Measurements from ENCODE around the gene ADCYAP1R1. TPM values are rescaled to one million over a fixed set of nuclear protein-coding genes. Genes with fewer than 3 reads are reported as not detected.

The ADCYAP1R1 gene
- total and polyA plus RNA-seq, 2 of the 8 experiments (the other 6 are each of a cell fraction or from before 2014, with no cell fraction given), result 14.4 to 14.6 TPM

DNA sequence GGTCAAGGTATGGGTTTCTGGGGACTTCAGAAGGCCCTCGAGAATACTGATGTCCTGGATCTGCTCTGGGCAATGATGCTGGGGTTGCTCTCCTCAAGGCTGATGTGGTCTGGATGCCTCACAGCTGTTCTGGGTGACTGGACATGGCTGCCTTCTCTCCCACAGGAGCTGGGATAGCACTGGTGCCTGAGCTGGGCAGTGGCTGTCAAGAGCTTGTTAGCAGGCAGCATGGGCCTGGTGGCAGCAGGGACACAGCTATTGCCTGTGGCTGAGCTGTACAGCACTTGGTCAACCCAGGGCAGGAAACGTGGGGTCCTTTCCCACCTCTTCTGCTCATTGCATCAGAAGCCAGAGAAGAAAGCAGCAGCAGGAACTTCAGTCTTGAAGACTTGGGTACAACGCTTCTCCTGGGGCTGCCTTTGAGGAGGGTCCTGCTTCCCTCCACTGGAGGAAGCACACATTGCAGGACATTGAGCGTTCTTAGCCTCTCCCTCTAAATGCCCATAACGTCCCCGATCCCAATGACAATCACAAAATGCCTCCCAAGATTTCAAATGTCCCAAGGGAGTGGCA lies 13.0 kb downstream of the ADCYAP1R1 start:
- no peak overlapping the region for H2BK5ac ChIP-seq (ENCODE audit: low read depth, low read length)
- peaks cover 0 to 7% of the 10 kb centered on the region in 2 experiments for H4K20me1 ChIP-seq (replicated peaks in 1 of 2; ENCODE audit: control insufficient read depth in 1 of 2, insufficient read depth in 2 of 2, low read length in 2 of 2)
- H2BK20ac ChIP-seq (ENCODE audit: low read length), result no peak overlapping the region
- H3K9ac ChIP-seq (replicated peaks in 1 of 4; ENCODE audit: extremely low read depth in 1 of 4, low read depth in 3 of 4, low read length in 3 of 4), result no peak overlapping the region
- H2BK120ac ChIP-seq (replicated peaks; ENCODE audit: low read depth, low read length), result no peak overlapping the region
- ChIA-PET CTCF (ENCODE audit: partially characterized antibody) (interaction anchor here (0.7 to 36.4 kb wide), 16 partner anchors 9 to 325 kb away, joined by 3 to 880 read pairs (median 4); partner anchors contain the start of gene ADCYAP1R1), POLR2A (ENCODE audit: partially characterized antibody) (interaction anchor here (0.8 to 1.1 kb wide), 2 partner anchors 13 to 82 kb away, joined by 3 read pairs; no protein-coding TSS in a partner anchor)
- no peak overlapping the region for H4K91ac ChIP-seq (replicated peaks; ENCODE audit: insufficient read length, low read length)
- no peak overlapping the region for H2BK15ac ChIP-seq (ENCODE audit: low read length)
- H2AK5ac ChIP-seq (ENCODE audit: low read depth, low read length), result no peak overlapping the region
- no peak overlapping the region for H3K4me3 ChIP-seq (ENCODE audit: extremely low read depth in 1 of 4, insufficient read depth in 2 of 4, low read depth in 3 of 4, low read length in 4 of 4)
- H3K23ac ChIP-seq (ENCODE audit: insufficient read length), result no peak overlapping the region
- no peaks in the 10 kb centered on the region for H3K27me3 ChIP-seq (replicated peaks in 1 of 4; ENCODE audit: control insufficient read depth in 3 of 4, extremely low read depth in 1 of 4, insufficient read depth in 3 of 4, low read length in 3 of 4)
- H4K8ac ChIP-seq (ENCODE audit: extremely low read depth, insufficient read depth, low read length), result no peak overlapping the region
- H3K4me1 ChIP-seq (replicated peaks in 1 of 4; ENCODE audit: control insufficient read depth in 3 of 4, insufficient read depth in 4 of 4, low read length in 3 of 4), result peaks cover 0 to 3% (median 2%) of the 10 kb centered on the region in 4 experiments; a peak in 2 of 7 replicates
- FAIRE-seq, result no peak
- no peak overlapping the region for H3K4me2 ChIP-seq (ENCODE audit: insufficient read depth in 1 of 2, low read depth in 2 of 2, low read length in 2 of 2)
- no peak overlapping the region for H2AFZ ChIP-seq (ENCODE audit: low read length)
- DNase-seq (ENCODE audit: low read depth in 1 of 2, low spot score in 2 of 2), result no peak
- TF ChIP-seq RAD21 (IDR thresholded peaks at IDR 0.05 in 1 of 2, conservative IDR thresholded peaks at IDR 0.05 in 1 of 2; ENCODE audit: low read depth in 2 of 2, low read length in 2 of 2) (peak; percentile 61 to 71), TAF1 (IDR thresholded peaks at IDR 0.05; ENCODE audit: low read depth, low read length) (no peak), BRCA1 (IDR thresholded peaks at IDR 0.05; ENCODE audit: low read depth, low read length) (no peak)
- TF ChIP-seq, protein P1, sequence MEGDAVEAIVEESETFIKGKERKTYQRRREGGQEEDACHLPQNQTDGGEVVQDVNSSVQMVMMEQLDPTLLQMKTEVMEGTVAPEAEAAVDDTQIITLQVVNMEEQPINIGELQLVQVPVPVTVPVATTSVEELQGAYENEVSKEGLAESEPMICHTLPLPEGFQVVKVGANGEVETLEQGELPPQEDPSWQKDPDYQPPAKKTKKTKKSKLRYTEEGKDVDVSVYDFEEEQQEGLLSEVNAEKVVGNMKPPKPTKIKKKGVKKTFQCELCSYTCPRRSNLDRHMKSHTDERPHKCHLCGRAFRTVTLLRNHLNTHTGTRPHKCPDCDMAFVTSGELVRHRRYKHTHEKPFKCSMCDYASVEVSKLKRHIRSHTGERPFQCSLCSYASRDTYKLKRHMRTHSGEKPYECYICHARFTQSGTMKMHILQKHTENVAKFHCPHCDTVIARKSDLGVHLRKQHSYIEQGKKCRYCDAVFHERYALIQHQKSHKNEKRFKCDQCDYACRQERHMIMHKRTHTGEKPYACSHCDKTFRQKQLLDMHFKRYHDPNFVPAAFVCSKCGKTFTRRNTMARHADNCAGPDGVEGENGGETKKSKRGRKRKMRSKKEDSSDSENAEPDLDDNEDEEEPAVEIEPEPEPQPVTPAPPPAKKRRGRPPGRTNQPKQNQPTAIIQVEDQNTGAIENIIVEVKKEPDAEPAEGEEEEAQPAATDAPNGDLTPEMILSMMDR (IDR thresholded peaks at IDR 0.05; ENCODE audit: control extremely low read depth in 1 of 3, insufficient read depth in 1 of 3, low read depth in 1 of 3, low read length in 3 of 3), result peak; percentile 28 to 50 (median 34)
- H3K14ac ChIP-seq (ENCODE audit: insufficient read length), result no peak overlapping the region
- no peaks in the 10 kb centered on the region for H3K23me2 ChIP-seq (ENCODE audit: low read depth, low read length)
- 0 out of 2 replicates have a peak overlapping the region, but pooled peaks have one; percentile 27 for H2BK12ac ChIP-seq (ENCODE audit: low read depth, low read length)
- WGBS, 2 experiments (ENCODE audit: extremely low coverage in 1 of 2, insufficient coverage in 1 of 2, insufficient read length in 1 of 2, insufficient replicate concordance in 2 of 2, low coverage in 1 of 2, low lambda C conversion rate in 2 of 2, missing lambda C conversion rate in 1 of 2), result 80% methylated on average over 6 of the region's 6 CpGs; no CpG with 5 or more reads in 1 of the 2 experiments
- H3K36me3 ChIP-seq (ENCODE audit: control insufficient read depth in 2 of 4, insufficient read depth in 4 of 4, low read length in 3 of 4), result no peaks in the 10 kb centered on the region
- no peaks in the 10 kb centered on the region for H3K79me2 ChIP-seq (ENCODE audit: control insufficient read depth in 1 of 2, insufficient read depth in 2 of 2, low read length in 2 of 2)
- H3K79me1 ChIP-seq (ENCODE audit: low read depth, low read length), result no peaks in the 10 kb centered on the region
- no peak overlapping the region for H3K56ac ChIP-seq (replicated peaks; ENCODE audit: insufficient read length, low read depth, low read length)
- no peak overlapping the region for H3K4ac ChIP-seq (replicated peaks; ENCODE audit: insufficient read length, low read depth, low read length)
- H3K18ac ChIP-seq (ENCODE audit: extremely low read depth, low read length), result no peak overlapping the region
- no peaks in the 10 kb centered on the region for H3K9me3 ChIP-seq (ENCODE audit: insufficient read depth in 2 of 2, low read depth in 1 of 2, low read length in 1 of 2)
- H3K27ac ChIP-seq (ENCODE audit: low read depth, low read length), result no peak overlapping the region
- H4K5ac ChIP-seq (ENCODE audit: insufficient read length, low read depth, low read length), result no peak overlapping the region
